SK-N-SH treated with all-trans-retinoic acid at 6 μM for 48 hours (cell line): ENCODE data around the gene ZNF646.

Experiments used
- ATAC-seq: fragments of 200-7000 bp; cut with Tn5 transposase; 3 replicates; pipeline ENCODE4 v1.9.1; 2020; ENCODE audit warnings: mild to moderate bottlenecking, moderate library complexity
- ARNTL ChIP-seq: fragments of 450-650 bp; formaldehyde crosslinking; IDR thresholded peaks from 2 replicates; pipeline ENCODE4 v1.5.0; 2020; ENCODE audit warnings: low read depth, mild to moderate bottlenecking, moderate library complexity, borderline replicate concordance
- BACH2 ChIP-seq: fragments of 250-450 bp; sonication (Bioruptor Pico); IDR thresholded peaks from 2 replicates; pipeline ENCODE4 v1.9.0; 2021; ENCODE audit warnings: mild to moderate bottlenecking, borderline replicate concordance
- CREB5 ChIP-seq: fragments of 250-450 bp; sonication (Bioruptor Pico); IDR thresholded peaks from 2 replicates; pipeline ENCODE4 v1.5.1; 2020; ENCODE audit warnings: low read depth, mild to moderate bottlenecking, moderate library complexity
- CSRNP3 ChIP-seq: fragments of 250-450 bp; sonication (Bioruptor Pico); IDR thresholded peaks from 2 replicates; pipeline ENCODE4 v1.5.1; 2021; ENCODE audit warnings: mild to moderate bottlenecking, moderate library complexity
- ESRRG ChIP-seq: fragments of 250-450 bp; sonication (Bioruptor Pico); IDR thresholded peaks from 2 replicates; pipeline ENCODE4 v1.6.1; 2021; ENCODE audit warnings: mild to moderate bottlenecking
- GLIS3 ChIP-seq: fragments of 250-450 bp; sonication (Bioruptor Pico); IDR thresholded peaks from 2 replicates; pipeline ENCODE4 v1.5.0; 2020; ENCODE audit warnings: mild to moderate bottlenecking, moderate library complexity
- OSR1 ChIP-seq: fragments of 250-450 bp; sonication (Bioruptor Pico); IDR thresholded peaks from 2 replicates; pipeline ENCODE4 v1.8.0; 2022; ENCODE audit warnings: moderate library complexity, mild to moderate bottlenecking, inconsistent platforms
- PATZ1 ChIP-seq: fragments of 250-450 bp; sonication (Bioruptor Pico); IDR thresholded peaks from 2 replicates; pipeline ENCODE4 v1.8.0; 2020; ENCODE audit warnings: mild to moderate bottlenecking, moderate library complexity, borderline replicate concordance
- POU6F1 ChIP-seq: fragments of 250-450 bp; sonication (Bioruptor Pico); IDR thresholded peaks from 2 replicates; pipeline ENCODE4 v1.8.0; 2021; ENCODE audit warnings: low read depth, mild to moderate bottlenecking, moderate library complexity, borderline replicate concordance
- SNAI2 ChIP-seq: fragments of 250-450 bp; sonication (Bioruptor Pico); IDR thresholded peaks from 2 replicates; pipeline ENCODE4 v1.5.0; 2020; ENCODE audit warnings: mild to moderate bottlenecking, moderate library complexity
- TOX ChIP-seq: fragments of 250-450 bp; sonication (Bioruptor Pico); IDR thresholded peaks from 2 replicates; pipeline ENCODE4 v1.8.0; 2021; ENCODE audit warnings: mild to moderate bottlenecking, moderate library complexity, borderline replicate concordance
- TSHZ2 ChIP-seq: fragments of 250-450 bp; sonication (Bioruptor Pico); IDR thresholded peaks from 2 replicates; pipeline ENCODE4 v1.5.0; 2020; ENCODE audit warnings: mild to moderate bottlenecking, moderate library complexity
- ZC3H10 ChIP-seq: fragments of 250-450 bp; sonication (Bioruptor Pico); IDR thresholded peaks from 2 replicates; pipeline ENCODE4 v1.5.1; 2021; ENCODE audit warnings: mild to moderate bottlenecking, moderate library complexity
- ZFP3 ChIP-seq: fragments of 250-450 bp; sonication (Bioruptor Pico); IDR thresholded peaks from 2 replicates; pipeline ENCODE4 v1.5.0; 2020; ENCODE audit warnings: mild to moderate bottlenecking, moderate library complexity
- ZFP30 ChIP-seq: fragments of 450-650 bp; formaldehyde crosslinking; IDR thresholded peaks from 2 replicates; pipeline ENCODE4 v1.5.0; 2022; ENCODE audit warnings: mild to moderate bottlenecking, moderate library complexity
- ZNF565 ChIP-seq: fragments of 450-650 bp; formaldehyde crosslinking; conservative IDR thresholded peaks from 2 replicates; pipeline ENCODE4 v1.5.0; 2020; ENCODE audit warnings: low read depth, mild to moderate bottlenecking, moderate library complexity
- ZNF8 ChIP-seq: fragments of 450-650 bp; formaldehyde crosslinking; IDR thresholded peaks from 2 replicates; pipeline ENCODE4 v1.5.0; 2020; ENCODE audit warnings: mild to moderate bottlenecking, moderate library complexity

ZNF646 gene

GRCh38 chr16:31125844-31126243 is 51.6 kb downstream of the ZNF646 start:
- TF ChIP-seq CSRNP3 (CRISPR knock-in tag) (no peak), POU6F1 (no peak), ZNF8 (CRISPR knock-in tag) (no peak)
- ATAC-seq = no peak; the same call in 2 of the 3 replicates

GRCh38 chr16:31127182-31127581 is 53.0 kb downstream of the ZNF646 start:
- ATAC-seq = no peak
- TF ChIP-seq CSRNP3 (CRISPR knock-in tag) = no peak
- no peak for TF ChIP-seq PATZ1
- TF ChIP-seq ZC3H10 = no peak
- no peak for TF ChIP-seq ZNF8 (CRISPR knock-in tag)
- no peak for TF ChIP-seq ZNF565 (CRISPR knock-in tag)
- TF ChIP-seq BACH2 = no peak
- no peak for TF ChIP-seq ARNTL (CRISPR knock-in tag)
- no peak for TF ChIP-seq OSR1 (CRISPR knock-in tag)
- no peak for TF ChIP-seq ZFP30
- TF ChIP-seq CREB5 (CRISPR knock-in tag) = no peak
- no peak for TF ChIP-seq ZFP3
- no peak for TF ChIP-seq GLIS3 (CRISPR knock-in tag)
- TF ChIP-seq ESRRG = no peak
- no peak for TF ChIP-seq TSHZ2 (CRISPR knock-in tag)
- no peak for TF ChIP-seq POU6F1
- no peak for TF ChIP-seq SNAI2 (CRISPR knock-in tag)
- TF ChIP-seq, all 23 proteins: peak for 0

GRCh38 chr16:31128711-31129567 is 54.7 kb downstream of the ZNF646 start:
- TF ChIP-seq GLIS3 (CRISPR knock-in tag) (no peak), ZFP30 (no peak), CREB5 (CRISPR knock-in tag) (no peak), TOX (no peak), ZNF565 (CRISPR knock-in tag) (no peak)
- ATAC-seq = no peak
